Measurements from ENCODE around the gene CATSPER4. TPM values are rescaled to one million over a fixed set of nuclear protein-coding genes. Genes with fewer than 3 reads are reported as not detected.

CATSPER4 gene
- total RNA-seq, 4 donors from 2014 or later = not detected

- H3K36me3 ChIP-seq = peaks cover 0 to 15% (median 0%) of the 10 kb centered on the region in 3 donors
- no peaks in the 10 kb centered on the region for H3K4me1 ChIP-seq
- no peak overlapping the region for H3K4me3 ChIP-seq
- TF ChIP-seq CTCF (IDR thresholded peaks at IDR 0.05) = no peak
- H3K27ac ChIP-seq = no peak overlapping the region
- H3K9me3 ChIP-seq = no peaks in the 10 kb centered on the region
- no peak for DNase-seq
- H3K27me3 ChIP-seq = no peaks in the 10 kb centered on the region
These were observed 589 bp upstream of the CATSPER4 start for GRCh38 chr1:26189751-26190275.

GRCh38 chr1:26191739-26192138 lies 1.3 kb downstream of the CATSPER4 start:
- Histone ChIP-seq H3K4me3 (no peak overlapping the region), H3K27me3 (no peaks in the 10 kb centered on the region), H3K4me1 (no peaks in the 10 kb centered on the region), H3K27ac (no peak overlapping the region), H3K9me3 (no peaks in the 10 kb centered on the region), H3K36me3 (peaks cover 0 to 13% (median 0%) of the 10 kb centered on the region in 3 donors)
- TF ChIP-seq POLR2A (IDR thresholded peaks at IDR 0.05) (no peak), CTCF (IDR thresholded peaks at IDR 0.05) (no peak)
- DNase-seq = no peak

- TF ChIP-seq CTCF (IDR thresholded peaks at IDR 0.05) = no peak
- no peak for TF ChIP-seq POLR2A (IDR thresholded peaks at IDR 0.05)
- DNase-seq = no peak
- no peaks in the 10 kb centered on the region for H3K4me1 ChIP-seq
These were observed 5.4 kb downstream of the CATSPER4 start for GRCh38 chr1:26195805-26196204.

GRCh38 chr1:26197301-26197700 lies 6.9 kb downstream of the CATSPER4 start:
- Histone ChIP-seq H3K9me3 (no peaks in the 10 kb centered on the region), H3K36me3 (no peaks in the 10 kb centered on the region), H3K27me3 (no peaks in the 10 kb centered on the region), H3K4me3 (no peak overlapping the region), H3K27ac (no peak overlapping the region), H3K4me1 (no peaks in the 10 kb centered on the region)
- DNase-seq = no peak
- TF ChIP-seq CTCF (IDR thresholded peaks at IDR 0.05) (no peak), POLR2A (IDR thresholded peaks at IDR 0.05) (no peak)

More at GRCh38 chr1:26195805-26196204, 5.4 kb downstream of the CATSPER4 start:
- Histone ChIP-seq H3K36me3 (no peaks in the 10 kb centered on the region), H3K9me3 (no peaks in the 10 kb centered on the region), H3K27me3 (no peaks in the 10 kb centered on the region), H3K27ac (no peak overlapping the region), H3K4me3 (no peak overlapping the region)

- DNase-seq = no peak
These were observed 7.4 kb downstream of the CATSPER4 start for GRCh38 chr1:26197813-26198212.

More at GRCh38 chr1:26197813-26198212, 7.4 kb downstream of the CATSPER4 start:
- TF ChIP-seq POLR2A (IDR thresholded peaks at IDR 0.05) (no peak), CTCF (IDR thresholded peaks at IDR 0.05) (no peak)
- H3K36me3 ChIP-seq = no peaks in the 10 kb centered on the region
- no peak overlapping the region for H3K27ac ChIP-seq
- no peaks in the 10 kb centered on the region for H3K9me3 ChIP-seq
- H3K27me3 ChIP-seq = no peaks in the 10 kb centered on the region
- H3K4me3 ChIP-seq = no peak overlapping the region
- no peaks in the 10 kb centered on the region for H3K4me1 ChIP-seq
